ENCODE measurements around the gene CUL7.
"Not testable (repeated sequence)": the region's sequence is repeated elsewhere in the genome, so short reads cannot be mapped to it uniquely, and the experiment has no call there.

Gene CUL7

DNA sequence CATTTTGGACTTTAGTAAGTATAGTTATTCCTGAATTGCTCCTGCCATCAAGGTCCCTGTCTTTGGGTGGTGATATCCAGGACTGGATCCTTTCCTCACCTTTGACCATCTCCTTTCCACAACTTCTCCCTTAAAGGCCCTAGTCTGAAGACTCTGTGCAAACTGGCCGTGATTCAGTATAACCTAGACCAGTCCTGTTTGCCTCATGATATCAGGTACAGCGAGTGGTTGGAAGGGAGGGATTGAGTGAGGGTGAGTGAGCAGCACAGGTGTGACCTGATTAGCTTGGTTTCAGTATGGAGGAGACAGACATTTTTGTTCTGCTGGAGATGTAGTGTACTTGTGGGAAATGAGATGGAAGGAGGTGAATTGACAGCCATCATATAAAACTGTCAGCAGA is 34.5 kb downstream of the CUL7 start:
- Mint-ChIP-seq H3K4me1 (peaks cover 53% of the 10 kb centered on the region), H3K27ac (no peak overlapping the region), H3K4me3 (no peak overlapping the region), H3K27me3 (no peaks in the 10 kb centered on the region), H3K9me3 (no peaks in the 10 kb centered on the region), H3K36me3 (peaks cover 35% of the 10 kb centered on the region)
- no peak for ATAC-seq

DNA sequence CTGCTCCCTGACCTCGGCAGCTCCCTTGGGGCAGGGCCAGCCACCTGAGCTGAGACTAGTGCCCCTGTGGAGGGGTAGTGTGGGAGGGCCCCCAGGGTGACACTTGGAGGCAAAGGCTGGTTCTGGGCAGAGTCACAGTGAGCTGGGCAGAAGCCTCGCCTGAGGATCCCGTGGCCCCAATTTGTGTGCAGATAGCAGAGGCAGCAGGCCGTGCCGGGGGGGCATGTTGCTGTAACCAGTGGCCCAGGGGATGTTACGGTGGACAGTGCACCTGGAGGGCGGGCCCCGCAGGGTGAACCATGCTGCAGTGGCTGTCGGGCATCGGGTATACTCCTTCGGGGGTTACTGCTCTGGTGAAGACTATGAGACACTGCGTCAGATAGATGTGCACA is 36.7 kb downstream of the CUL7 start:
- Mint-ChIP-seq H3K4me3 (no peak overlapping the region), H3K27ac (peak overlapping the region; percentile 6), H3K4me1 (peaks cover 66% of the 10 kb centered on the region), H3K9me3 (no peaks in the 10 kb centered on the region), H3K27me3 (no peaks in the 10 kb centered on the region), H3K36me3 (peaks cover 27% of the 10 kb centered on the region)
- no peak for ATAC-seq

- Mint-ChIP-seq H3K4me1 (peaks cover 71% of the 10 kb centered on the region), H3K36me3 (peaks cover 33% of the 10 kb centered on the region), H3K27me3 (no peaks in the 10 kb centered on the region), H3K4me3 (peak overlapping the region; percentile 14), H3K27ac (peak overlapping the region; percentile 6), H3K9me3 (no peaks in the 10 kb centered on the region)
- ATAC-seq = no peak
These were observed 37.3 kb downstream of the CUL7 start for GRCh38 chr6:43016176-43016942.

- Mint-ChIP-seq H3K4me3 (peak overlapping the region; percentile 92), H3K9me3 (no peaks in the 10 kb centered on the region), H3K27ac (peak overlapping the region; percentile 83), H3K27me3 (no peaks in the 10 kb centered on the region), H3K36me3 (peaks cover 33% of the 10 kb centered on the region), H3K4me1 (peaks cover 65% of the 10 kb centered on the region)
- ATAC-seq = no peak
These were observed 39.2 kb downstream of the CUL7 start for GRCh38 chr6:43014434-43014909.

GRCh38 chr6:43013843-43014433 is 39.7 kb downstream of the CUL7 start, which contains the start of the genes KLHDC3 and MEA1:
KLHDC3 (plus strand) TSS chr6:43014249; CDS start chr6:43017193, 2,944 bp downstream.
MEA1 (minus strand) TSS chr6:43013946; CDS start chr6:43013813, 133 bp downstream.
- Mint-ChIP-seq H3K27me3 (no peaks in the 10 kb centered on the region), H3K9me3 (no peaks in the 10 kb centered on the region), H3K27ac (peak within 1 kb of the TSS; percentile 83), H3K36me3 (peaks cover 28% of the 10 kb centered on the region), H3K4me1 (peaks cover 65% of the 10 kb centered on the region), H3K4me3 (peak within 1 kb of the TSS; percentile 92)
- ATAC-seq = peak; percentile 99

GRCh38 chr6:43013097-43013842 is 40.4 kb downstream of the CUL7 start:
- Mint-ChIP-seq H3K27me3 (no peaks in the 10 kb centered on the region), H3K4me1 (peaks cover 68% of the 10 kb centered on the region), H3K4me3 (peak overlapping the region; percentile 92), H3K36me3 (peaks cover 21% of the 10 kb centered on the region), H3K9me3 (no peaks in the 10 kb centered on the region), H3K27ac (peak overlapping the region; percentile 83)
- no peak for ATAC-seq

- no peaks in the 10 kb centered on the region for H3K9me3 Mint-ChIP-seq
- no peak for ATAC-seq
- peaks cover 19% of the 10 kb centered on the region for H3K36me3 Mint-ChIP-seq
- H3K27ac Mint-ChIP-seq = peak overlapping the region; percentile 83
- peaks cover 61% of the 10 kb centered on the region for H3K4me1 Mint-ChIP-seq
- H3K4me3 Mint-ChIP-seq = peak overlapping the region; percentile 92
- H3K27me3 Mint-ChIP-seq = no peaks in the 10 kb centered on the region
These were observed 41.3 kb downstream of the CUL7 start for GRCh38 chr6:43012364-43012763.

DNA sequence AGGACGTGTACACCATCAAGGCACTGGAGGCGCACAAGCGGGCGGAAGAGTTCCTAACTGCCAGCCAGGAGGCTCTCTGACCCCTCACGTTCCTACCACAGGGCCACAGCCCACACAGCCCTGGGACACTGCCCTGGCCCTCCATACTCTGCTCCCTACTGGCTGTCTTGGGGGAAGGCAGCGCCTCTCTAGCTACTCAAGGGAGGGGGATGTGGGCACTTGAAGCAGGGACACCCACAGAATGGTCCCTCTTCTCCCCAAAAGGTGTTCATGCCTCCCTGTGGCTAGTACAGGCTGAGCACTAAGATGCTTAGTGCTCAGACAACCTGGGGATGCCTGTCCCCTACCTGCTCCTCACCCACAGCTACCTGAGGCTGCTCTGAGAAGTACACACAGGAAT is 42.4 kb downstream of the CUL7 start:
- no peaks in the 10 kb centered on the region for H3K9me3 Mint-ChIP-seq
- H3K4me1 Mint-ChIP-seq = peaks cover 50% of the 10 kb centered on the region
- no peak for ATAC-seq
- H3K4me3 Mint-ChIP-seq = no peak overlapping the region
- H3K27ac Mint-ChIP-seq = peak overlapping the region; percentile 83
- no peaks in the 10 kb centered on the region for H3K27me3 Mint-ChIP-seq
- H3K36me3 Mint-ChIP-seq = peaks cover 28% of the 10 kb centered on the region

DNA sequence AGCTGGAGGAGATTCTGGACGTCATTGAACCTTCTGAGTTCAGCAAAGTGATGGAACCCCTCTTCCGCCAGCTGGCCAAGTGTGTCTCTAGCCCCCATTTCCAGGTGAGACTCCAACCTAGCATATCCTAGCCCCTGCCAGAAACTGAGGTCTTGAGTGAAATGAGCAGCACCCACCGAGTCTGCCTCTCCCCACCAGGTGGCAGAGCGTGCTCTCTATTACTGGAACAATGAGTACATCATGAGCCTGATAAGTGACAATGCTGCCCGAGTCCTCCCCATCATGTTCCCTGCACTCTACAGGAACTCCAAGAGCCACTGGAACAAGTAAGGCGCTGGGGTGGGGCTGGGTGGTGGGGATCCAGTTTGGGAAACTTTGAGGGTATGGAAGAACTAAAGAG is 44.5 kb downstream of the CUL7 start:
- Mint-ChIP-seq H3K9me3 (no peaks in the 10 kb centered on the region), H3K27me3 (no peaks in the 10 kb centered on the region), H3K27ac (no peak overlapping the region), H3K4me3 (no peak overlapping the region), H3K4me1 (peaks cover 36% of the 10 kb centered on the region), H3K36me3 (peaks cover 34% of the 10 kb centered on the region)
- ATAC-seq = no peak

DNA sequence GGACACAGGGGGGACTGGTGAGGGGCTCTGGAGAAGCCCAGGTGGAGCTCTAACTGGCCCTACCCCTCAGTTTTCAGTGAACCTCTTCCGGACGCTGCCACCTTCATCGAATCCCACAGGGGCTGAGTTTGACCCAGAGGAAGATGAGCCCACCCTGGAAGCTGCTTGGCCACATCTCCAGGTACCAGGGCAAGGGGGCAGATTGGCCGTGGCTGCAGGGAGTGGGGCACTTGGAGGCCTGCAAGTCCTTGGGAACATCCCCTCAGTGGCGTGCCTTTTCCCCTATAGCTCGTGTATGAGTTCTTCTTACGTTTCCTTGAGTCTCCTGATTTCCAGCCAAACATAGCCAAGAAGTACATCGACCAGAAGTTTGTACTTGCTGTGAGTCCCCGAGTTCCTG is 46.5 kb downstream of the CUL7 start:
- Mint-ChIP-seq H3K27me3 (no peaks in the 10 kb centered on the region), H3K9me3 (no peaks in the 10 kb centered on the region), H3K27ac (no peak overlapping the region), H3K4me1 (peaks cover 16% of the 10 kb centered on the region), H3K36me3 (peaks cover 34% of the 10 kb centered on the region), H3K4me3 (no peak overlapping the region)
- ATAC-seq = no peak

GRCh38 chr6:43006251-43006650 is 47.4 kb downstream of the CUL7 start:
- Mint-ChIP-seq H3K27ac (no peak overlapping the region), H3K27me3 (no peaks in the 10 kb centered on the region)

GRCh38 chr6:43005844-43006243 is 47.8 kb downstream of the CUL7 start:
- Mint-ChIP-seq H3K4me3 (no peak overlapping the region), H3K9me3 (no peaks in the 10 kb centered on the region), H3K27me3 (no peaks in the 10 kb centered on the region), H3K4me1 (peaks cover 8% of the 10 kb centered on the region), H3K36me3 (peaks cover 31% of the 10 kb centered on the region), H3K27ac (no peak overlapping the region)
- no peak for ATAC-seq

More at GRCh38 chr6:43006251-43006650, 47.4 kb downstream of the CUL7 start:
- H3K9me3 Mint-ChIP-seq = no peaks in the 10 kb centered on the region
- no peak overlapping the region for H3K4me3 Mint-ChIP-seq
- H3K4me1 Mint-ChIP-seq = peaks cover 8% of the 10 kb centered on the region
- peaks cover 28% of the 10 kb centered on the region for H3K36me3 Mint-ChIP-seq
- ATAC-seq = no peak

DNA sequence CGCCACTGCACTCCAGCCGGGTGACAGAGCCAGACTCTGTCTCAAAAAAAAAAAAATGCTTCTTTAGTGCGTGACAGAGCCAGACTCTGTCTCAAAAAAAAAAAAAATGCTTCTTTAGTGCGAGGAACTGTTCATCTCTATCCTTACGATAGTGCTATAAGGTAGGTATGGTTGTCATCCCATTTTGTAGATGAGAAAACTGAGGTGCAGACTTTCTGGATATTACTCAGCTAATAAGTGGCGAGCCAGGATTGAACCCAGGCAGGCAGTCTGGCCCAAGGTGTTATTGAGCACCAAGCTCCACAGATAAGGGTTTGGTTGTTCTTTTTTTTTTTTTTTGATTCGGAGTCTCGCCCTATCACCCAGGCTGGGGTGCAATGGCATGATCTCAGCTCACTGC is 51.8 kb downstream of the CUL7 start:
- no peaks in the 10 kb centered on the region for H3K27me3 Mint-ChIP-seq
- ATAC-seq = no peak
- H3K27ac Mint-ChIP-seq = no peak overlapping the region
- no peak overlapping the region for H3K4me3 Mint-ChIP-seq
- peaks cover 19% of the 10 kb centered on the region for H3K36me3 Mint-ChIP-seq
- peaks cover 5% of the 10 kb centered on the region for H3K4me1 Mint-ChIP-seq
- no peaks in the 10 kb centered on the region for H3K9me3 Mint-ChIP-seq

DNA sequence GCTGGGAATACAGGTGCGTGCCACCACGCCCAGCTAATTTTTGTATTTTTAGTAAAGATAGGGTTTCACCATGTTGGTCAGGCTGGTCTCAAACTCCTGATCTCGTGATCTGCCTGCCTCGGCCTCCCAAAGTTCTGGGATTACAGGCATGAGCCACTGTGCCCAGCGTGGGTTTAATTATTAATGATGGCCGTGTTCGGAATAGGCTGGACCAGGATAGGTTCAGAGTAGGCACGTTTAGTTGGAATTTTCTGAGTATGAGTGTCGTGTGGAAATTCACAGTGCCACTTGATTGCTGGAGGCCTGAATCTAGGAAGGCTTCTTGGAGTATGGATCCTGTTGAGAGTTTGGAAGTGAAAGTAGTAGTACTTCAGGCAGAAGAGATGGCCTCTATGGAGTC is 55.4 kb downstream of the CUL7 start:
- H3K4me3 Mint-ChIP-seq, ATAC-seq, H3K4me1 Mint-ChIP-seq, H3K27ac Mint-ChIP-seq, H3K9me3 Mint-ChIP-seq, H3K27me3 Mint-ChIP-seq: not testable (repeated sequence)
- H3K36me3 Mint-ChIP-seq = peaks cover 13% of the 10 kb centered on the region

GRCh38 chr6:42996513-42996912 is 57.1 kb downstream of the CUL7 start:
- peaks cover 13% of the 10 kb centered on the region for H3K36me3 Mint-ChIP-seq
- no peak for ATAC-seq
- no peak overlapping the region for H3K27ac Mint-ChIP-seq
- no peak overlapping the region for H3K4me3 Mint-ChIP-seq
- no peaks in the 10 kb centered on the region for H3K9me3 Mint-ChIP-seq
- H3K27me3 Mint-ChIP-seq = no peaks in the 10 kb centered on the region
- peaks cover 5% of the 10 kb centered on the region for H3K4me1 Mint-ChIP-seq
